ENCODE data around the gene CALML3. TPM values are rescaled to one million over a fixed set of nuclear protein-coding genes. Genes with fewer than 3 reads are reported as not detected.
A peak's percentile ranks its signal among the peaks of the same experiment; 100 is the strongest.

CALML3 gene
- total and polyA plus RNA-seq, 8 donors: 0.46 to 64.6 TPM; not detected in 6

DNA sequence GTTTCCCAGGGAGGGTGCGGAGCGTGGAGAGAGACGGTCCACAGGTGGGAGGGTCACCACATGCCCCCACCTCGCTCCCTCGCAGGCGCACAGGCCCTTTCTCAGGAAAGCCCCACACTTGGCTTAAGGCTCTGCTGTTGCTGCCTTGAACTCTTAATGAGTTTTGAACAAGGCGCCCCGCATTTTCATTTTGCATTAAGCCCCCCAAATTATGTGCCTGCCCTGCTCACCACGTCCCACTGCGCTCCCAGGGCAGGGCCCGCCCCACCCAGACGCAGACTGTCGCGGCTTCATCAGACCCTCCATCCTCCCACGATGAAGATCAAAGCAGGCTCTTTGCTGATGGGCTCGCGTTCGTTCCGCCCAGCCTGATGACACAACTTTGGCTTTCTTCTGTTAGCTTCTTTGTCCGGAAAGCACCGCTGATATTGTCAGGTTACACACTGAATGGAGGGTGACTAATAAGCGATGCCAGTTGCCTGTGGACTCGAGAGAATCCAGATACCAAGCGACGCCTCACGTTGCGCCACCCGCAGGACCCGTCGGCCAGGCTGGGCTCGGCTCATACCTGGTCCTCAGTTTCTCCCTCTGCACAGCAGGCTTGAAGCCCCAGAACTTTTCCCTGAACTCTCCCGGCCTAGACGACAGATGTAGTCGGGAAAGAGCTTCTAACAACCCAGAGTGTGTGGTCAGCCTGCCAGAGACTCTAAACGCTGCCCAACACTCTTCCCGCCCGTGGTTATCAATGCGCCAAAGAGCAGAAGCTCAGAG lies 9.5 kb downstream of the CALML3 start:
- peak overlapping the region in 3 of 5 donors; percentile 23 to 56 (median 49) for H3K27ac ChIP-seq
- TF ChIP-seq, protein P1, sequence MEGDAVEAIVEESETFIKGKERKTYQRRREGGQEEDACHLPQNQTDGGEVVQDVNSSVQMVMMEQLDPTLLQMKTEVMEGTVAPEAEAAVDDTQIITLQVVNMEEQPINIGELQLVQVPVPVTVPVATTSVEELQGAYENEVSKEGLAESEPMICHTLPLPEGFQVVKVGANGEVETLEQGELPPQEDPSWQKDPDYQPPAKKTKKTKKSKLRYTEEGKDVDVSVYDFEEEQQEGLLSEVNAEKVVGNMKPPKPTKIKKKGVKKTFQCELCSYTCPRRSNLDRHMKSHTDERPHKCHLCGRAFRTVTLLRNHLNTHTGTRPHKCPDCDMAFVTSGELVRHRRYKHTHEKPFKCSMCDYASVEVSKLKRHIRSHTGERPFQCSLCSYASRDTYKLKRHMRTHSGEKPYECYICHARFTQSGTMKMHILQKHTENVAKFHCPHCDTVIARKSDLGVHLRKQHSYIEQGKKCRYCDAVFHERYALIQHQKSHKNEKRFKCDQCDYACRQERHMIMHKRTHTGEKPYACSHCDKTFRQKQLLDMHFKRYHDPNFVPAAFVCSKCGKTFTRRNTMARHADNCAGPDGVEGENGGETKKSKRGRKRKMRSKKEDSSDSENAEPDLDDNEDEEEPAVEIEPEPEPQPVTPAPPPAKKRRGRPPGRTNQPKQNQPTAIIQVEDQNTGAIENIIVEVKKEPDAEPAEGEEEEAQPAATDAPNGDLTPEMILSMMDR (IDR thresholded peaks at IDR 0.05): no peak
- TF ChIP-seq EP300 (IDR thresholded peaks at IDR 0.05): no peak
- no peak for TF ChIP-seq POLR2A (IDR thresholded peaks at IDR 0.05)
- no peak for TF ChIP-seq POLR2AphosphoS5 (IDR thresholded peaks at IDR 0.05)
- intact Hi-C loops (cut with DNase I; ENCODE audit: low total_unique reads): no loop called here
- no peaks in the 10 kb centered on the region for H3K9me3 ChIP-seq
- peak in 1 of 2 donors; percentile 47 for DNase-seq
- no peaks in the 10 kb centered on the region for H3K36me3 ChIP-seq
- 54 to 75% (median 69%) methylated on average over 38 of the region's 38 CpGs for WGBS, 5 donors
- H3K4me1 ChIP-seq: peaks cover 6 to 57% (median 26%) of the 10 kb centered on the region in 4 donors
- H3K4me3 ChIP-seq: no peak overlapping the region
- no peaks in the 10 kb centered on the region for H3K27me3 ChIP-seq

DNA sequence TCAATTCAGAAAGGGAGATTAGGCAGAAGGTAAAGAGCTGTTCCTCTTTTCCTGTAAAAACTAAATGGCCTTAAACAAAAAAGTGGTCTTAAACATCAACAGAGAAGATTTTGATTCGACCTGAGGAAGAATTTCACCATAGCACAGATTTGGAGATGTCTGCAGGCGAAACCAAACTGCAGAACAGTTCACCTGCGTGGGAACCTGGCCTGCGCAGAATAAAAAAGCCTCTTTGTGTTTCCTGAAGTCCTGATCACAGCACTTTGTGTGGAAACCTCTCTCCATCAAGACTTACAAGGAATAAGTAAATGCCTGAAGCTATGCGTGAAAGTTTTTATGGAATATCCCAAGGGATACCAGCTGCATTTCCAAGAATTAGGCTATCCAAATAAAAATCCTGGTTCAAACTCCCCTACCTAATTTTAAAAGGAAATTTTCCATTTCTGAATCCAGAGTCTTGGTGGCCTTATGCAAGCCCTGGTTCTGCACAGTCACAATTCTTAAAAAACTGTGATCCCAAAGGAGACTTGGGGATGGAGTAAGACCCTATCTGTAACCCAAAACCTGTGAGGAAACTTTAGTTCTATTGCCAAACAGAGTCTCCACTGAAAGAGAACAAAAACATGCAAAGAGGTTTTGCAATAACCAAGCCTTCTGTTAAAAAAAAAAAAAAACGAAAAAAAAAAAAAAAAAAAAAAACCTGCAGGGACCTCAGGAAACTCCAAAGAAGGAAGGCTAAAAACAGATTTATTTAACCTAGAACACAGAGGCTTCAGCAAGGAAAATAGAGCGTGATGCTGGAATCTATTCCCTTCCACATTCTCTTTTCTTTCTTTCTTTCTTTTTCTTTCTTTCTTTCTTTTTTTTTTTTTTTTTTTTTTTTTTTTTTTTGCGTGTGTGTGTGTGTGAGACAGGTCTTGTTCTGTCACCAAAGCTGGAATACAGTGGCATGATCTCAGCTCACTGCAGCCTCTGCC lies 10.4 kb downstream of the CALML3 start:
- 48 to 56% (median 50%) methylated on average over 8 of the region's 8 CpGs for WGBS, 5 donors
- no peak overlapping the region for H3K4me3 ChIP-seq
- no peaks in the 10 kb centered on the region for H3K9me3 ChIP-seq
- H3K27ac ChIP-seq: peak overlapping the region in 4 of 5 donors; percentile 23 to 56 (median 41)
- no peaks in the 10 kb centered on the region for H3K36me3 ChIP-seq
- peaks cover 6 to 48% (median 28%) of the 10 kb centered on the region in 4 donors for H3K4me1 ChIP-seq
- intact Hi-C loops (cut with DNase I; ENCODE audit: low total_unique reads): no loop called here
- no peak for DNase-seq
- TF ChIP-seq POLR2AphosphoS5 (IDR thresholded peaks at IDR 0.05): no peak
- TF ChIP-seq, protein P1 (IDR thresholded peaks at IDR 0.05): no peak
- no peak for TF ChIP-seq EP300 (IDR thresholded peaks at IDR 0.05)
- TF ChIP-seq POLR2A (IDR thresholded peaks at IDR 0.05): no peak
- H3K27me3 ChIP-seq: no peaks in the 10 kb centered on the region

DNA sequence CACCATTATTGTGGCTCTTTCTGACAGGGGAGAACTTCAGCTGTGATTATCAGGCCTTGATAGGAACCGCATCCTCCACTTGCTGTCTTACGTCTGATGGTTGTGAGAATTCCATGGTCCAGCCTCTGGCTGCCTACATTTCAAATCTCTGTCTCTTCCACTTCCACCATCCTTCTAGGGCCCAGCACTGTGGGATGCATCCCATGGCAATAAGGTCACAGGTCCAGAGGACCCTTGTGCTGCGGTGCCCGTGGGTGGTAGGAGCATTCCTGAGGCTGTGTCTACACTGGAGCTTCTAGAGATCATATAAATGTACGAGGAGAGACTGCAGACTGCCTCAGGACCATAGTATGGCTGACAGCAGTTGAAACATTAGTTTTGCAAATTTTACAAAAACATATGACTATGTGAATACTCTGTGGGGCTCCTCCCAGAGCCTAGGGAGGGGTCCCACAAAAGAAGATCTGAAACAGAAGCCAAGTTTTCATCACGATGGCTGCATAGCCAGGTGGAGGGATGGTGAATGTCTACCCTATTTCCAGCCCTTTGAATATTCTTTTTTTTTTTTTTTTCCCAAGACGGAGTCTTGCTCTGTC lies 11.8 kb downstream of the CALML3 start:
- intact Hi-C loops (cut with DNase I; ENCODE audit: low total_unique reads): no loop called here
- TF ChIP-seq POLR2A (IDR thresholded peaks at IDR 0.05) (no peak), POLR2AphosphoS5 (IDR thresholded peaks at IDR 0.05) (no peak), EP300 (IDR thresholded peaks at IDR 0.05) (no peak)
- TF ChIP-seq, protein P1 (IDR thresholded peaks at IDR 0.05): no peak
- Histone ChIP-seq H3K27ac (no peak overlapping the region), H3K4me1 (peaks cover 6 to 41% (median 25%) of the 10 kb centered on the region in 4 donors), H3K27me3 (no peaks in the 10 kb centered on the region), H3K9me3 (no peaks in the 10 kb centered on the region), H3K4me3 (no peak overlapping the region), H3K36me3 (no peaks in the 10 kb centered on the region)
- 89 to 97% (median 94%) methylated on average over 7 of the region's 7 CpGs for WGBS, 5 donors
- no peak for DNase-seq

DNA sequence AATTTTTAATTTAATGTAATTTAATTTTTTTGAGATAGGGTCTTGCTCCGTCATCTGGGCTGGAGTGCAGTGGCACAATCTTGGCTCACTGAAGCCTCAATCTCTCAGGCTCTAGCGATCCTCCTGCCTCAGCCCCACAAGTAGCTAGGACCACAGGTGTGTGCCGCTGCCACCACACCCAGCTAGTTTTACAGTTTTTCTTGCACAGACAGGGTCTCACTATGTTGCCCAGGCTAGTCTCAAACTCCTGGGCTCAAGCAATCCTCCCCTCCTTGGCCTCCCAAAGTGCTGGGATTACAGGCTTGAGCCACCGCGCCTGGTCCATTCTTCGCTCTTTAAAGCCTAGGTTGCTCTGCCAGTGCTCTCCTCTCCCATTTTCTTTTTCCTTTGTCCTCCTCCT lies 12.9 kb downstream of the CALML3 start:
- WGBS, 5 donors: 81 to 92% (median 90%) methylated on average over 6 of the region's 6 CpGs
- peak overlapping the region in 2 of 5 donors; percentile 23 to 53 for H3K27ac ChIP-seq
- H3K36me3 ChIP-seq: no peaks in the 10 kb centered on the region
- intact Hi-C loops (cut with DNase I; ENCODE audit: low total_unique reads): no loop called here
- H3K9me3 ChIP-seq: peaks cover 0 to 7% (median 0%) of the 10 kb centered on the region in 4 donors
- TF ChIP-seq POLR2A (IDR thresholded peaks at IDR 0.05): no peak
- TF ChIP-seq EP300 (IDR thresholded peaks at IDR 0.05): no peak
- TF ChIP-seq, protein P1 (IDR thresholded peaks at IDR 0.05): no peak
- TF ChIP-seq POLR2AphosphoS5 (IDR thresholded peaks at IDR 0.05): no peak
- H3K4me3 ChIP-seq: no peak overlapping the region
- H3K27me3 ChIP-seq: no peaks in the 10 kb centered on the region
- H3K4me1 ChIP-seq: peaks cover 6 to 41% (median 24%) of the 10 kb centered on the region in 4 donors
- DNase-seq: peak in 1 of 2 donors; percentile 10

Measured in stomach (tissue), 9 donors.